GM12878 (cell line): Measurements from ENCODE around the gene PRKG1. TPM values are rescaled to one million over a fixed set of nuclear protein-coding genes. Genes with fewer than 3 reads are reported as not detected.

Experiments used
- ATAC-seq: fragments of 200-7000 bp; cut with Tn5 transposase; 3 replicates; pipeline ENCODE4 v1.9.1; 2020; ENCODE audit warnings: mild to moderate bottlenecking, moderate library complexity
- BruUV-seq: library from RNA; stranded (reverse); fragments of 400-500 nt; replicated peaks from 2 replicates; lab custom pipeline; 2021; lab: Mats Ljungman, UMichigan
- CTCF ChIA-PET: fragments of 300-600 bp; sonication (Branson Sonifier 250); formaldehyde crosslinking; extraction: SDS; loops from one replicate; lab custom pipeline; 2021; ENCODE audit warnings: inconsistent platforms; lab: Yijun Ruan, JAX
- POLR2A ChIA-PET: fragments of 350-600 bp; formaldehyde crosslinking; extraction: SDS; loops from one replicate; lab custom pipeline; 2021; ENCODE audit warnings: inconsistent platforms; lab: Charles Lee
- RAD21 ChIA-PET: fragments of 300-600 bp; sonication (Branson Sonifier 250); formaldehyde crosslinking; loops from one replicate; lab custom pipeline; 2023; ENCODE audit warnings: antibody characterized with exemption; ENCODE audit not compliant: unreplicated experiment; lab: Charles Lee
- SMC1A ChIA-PET: fragments of 300-600 bp; sonication (Branson Sonifier 250); formaldehyde crosslinking; loops from one replicate; lab custom pipeline; 2023; ENCODE audit not compliant: unreplicated experiment, uncharacterized antibody; lab: Charles Lee
- DNase-seq: peaks from one replicate; pipeline ENCODE4 v3.0.0-alpha.2; 2011; ENCODE audit warnings: low read depth, low spot score
- FAIRE-seq: peaks from 3 replicates; lab custom pipeline; 2011; peaks lifted over from hg19 to GRCh38; lab: Jason Lieb, UNC
- H2AFZ ChIP-seq: 2 replicates; pipeline ENCODE4 v1.6.0; 2011; ENCODE audit warnings: low read depth, low read length, control low read depth; ENCODE audit not compliant: control insufficient read depth
- H3K27ac ChIP-seq: 2 replicates; pipeline ENCODE4 v1.5.1; 2011; ENCODE audit warnings: control low read depth; ENCODE audit not compliant: control insufficient read depth, insufficient read depth
- H3K27me3 ChIP-seq, 2 experiments: replicated peaks in 1 of 2; 2 replicates each; pipeline versions ENCODE4 v1.6.0 to v1.6.1; 2011; ENCODE audit warnings: low read length in 1 of 2; ENCODE audit not compliant: control insufficient read depth in 2 of 2, insufficient read depth in 2 of 2
- H3K36me3 ChIP-seq, 2 experiments: 2 replicates each; pipeline ENCODE4 v1.5.1; 2011; ENCODE audit warnings: low read length in 1 of 2; ENCODE audit not compliant: control insufficient read depth in 2 of 2, insufficient read depth in 2 of 2
- H3K4me1 ChIP-seq: 2 replicates; pipeline ENCODE4 v1.6.1; 2011; ENCODE audit warnings: mild to moderate bottlenecking, low read length, moderate library complexity, mixed read lengths; ENCODE audit not compliant: control insufficient read depth, insufficient read depth
- H3K4me2 ChIP-seq: 2 replicates; pipeline ENCODE4 v1.6.0; 2011; ENCODE audit warnings: control low read depth; ENCODE audit not compliant: control insufficient read depth, insufficient read depth
- H3K4me3 ChIP-seq: fragments of 200-600 bp; sonication (generic); 2 replicates; pipeline ENCODE4 v1.5.1; 2016
- H3K79me2 ChIP-seq: 2 replicates; pipeline ENCODE4 v1.6.0; 2011; ENCODE audit warnings: low read length; ENCODE audit not compliant: control insufficient read depth, insufficient read depth
- H3K9ac ChIP-seq: 2 replicates; pipeline ENCODE4 v1.8.0; 2011; ENCODE audit warnings: low read length, control low read depth, mixed read lengths; ENCODE audit not compliant: control insufficient read depth, insufficient read depth
- H3K9me3 ChIP-seq: replicated peaks from 3 replicates; pipeline ENCODE4 v1.5.1; 2011; ENCODE audit warnings: mild to moderate bottlenecking, low read length; ENCODE audit not compliant: control insufficient read depth, insufficient read depth
- H4K20me1 ChIP-seq: 2 replicates; pipeline ENCODE4 v1.6.0; 2011; ENCODE audit not compliant: control insufficient read depth, insufficient read depth
- BMI1 ChIP-seq: fragments of 450-650 bp; IDR thresholded peaks from 2 replicates; pipeline ENCODE4 v1.6.1; 2016; ENCODE audit warnings: mild to moderate bottlenecking, moderate library complexity, borderline replicate concordance
- CBFB ChIP-seq: IDR thresholded peaks from 2 replicates; pipeline ENCODE4 v1.6.1; 2016; ENCODE audit warnings: antibody characterized with exemption, low read depth
- DPF2 ChIP-seq: fragments of 450-650 bp; IDR thresholded peaks from 2 replicates; pipeline ENCODE4 v1.6.1; 2017; ENCODE audit warnings: mild to moderate bottlenecking
- HDAC2 ChIP-seq: fragments of 200-600 bp; sonication (generic); IDR thresholded peaks from 2 replicates; pipeline ENCODE4 v1.6.1; 2017
- JUND ChIP-seq: IDR thresholded peaks from 2 replicates; pipeline ENCODE4 v1.6.1; 2012; ENCODE audit warnings: low read depth, mild to moderate bottlenecking, low read length, improper control_type of control experiment, moderate library complexity
- MAX ChIP-seq: IDR thresholded peaks from 2 replicates; pipeline ENCODE4 v1.6.1; 2012; ENCODE audit warnings: low read depth, low read length, improper control_type of control experiment
- MLLT1 ChIP-seq: fragments of 450-650 bp; IDR thresholded peaks from 2 replicates; pipeline ENCODE4 v1.6.1; 2016; ENCODE audit warnings: mild to moderate bottlenecking
- NBN ChIP-seq: fragments of 450-650 bp; IDR thresholded peaks from 2 replicates; pipeline ENCODE4 v1.6.1; 2016
- NRF1 ChIP-seq: conservative IDR thresholded peaks from 2 replicates; pipeline ENCODE4 v1.6.1; 2011; ENCODE audit warnings: mild to moderate bottlenecking, low read depth, low read length, improper control_type of control experiment
- POLR2AphosphoS5 ChIP-seq: IDR thresholded peaks from 2 replicates; pipeline ENCODE4 v1.6.1; 2011; ENCODE audit warnings: mild to moderate bottlenecking, low read length, inconsistent platforms
- SIX5 ChIP-seq: IDR thresholded peaks from 2 replicates; pipeline ENCODE4 v1.6.1; 2011; ENCODE audit warnings: mild to moderate bottlenecking, low read depth, low read length, moderate library complexity; ENCODE audit not compliant: severe bottlenecking
- SMAD1 ChIP-seq: fragments of 450-650 bp; IDR thresholded peaks from 2 replicates; pipeline ENCODE4 v1.6.1; 2018; ENCODE audit warnings: mild to moderate bottlenecking, low read depth; ENCODE audit not compliant: partially characterized antibody
- SMARCA5 ChIP-seq: fragments of 450-650 bp; IDR thresholded peaks from 2 replicates; pipeline ENCODE4 v1.6.1; 2017; ENCODE audit warnings: mild to moderate bottlenecking
- SMC3 ChIP-seq: IDR thresholded peaks from 2 replicates; pipeline ENCODE4 v1.6.1; 2011; ENCODE audit warnings: low read length, improper control_type of control experiment, borderline replicate concordance
- SREBF2 ChIP-seq: IDR thresholded peaks from 2 replicates; pipeline ENCODE4 v1.6.1; 2012; ENCODE audit warnings: mild to moderate bottlenecking, low read length
- SRF ChIP-seq, 2 experiments: IDR thresholded peaks; 2 replicates each; pipeline ENCODE4 v1.6.1; 2011; ENCODE audit warnings: low read depth in 2 of 2, low read length in 2 of 2, mild to moderate bottlenecking in 1 of 2, moderate library complexity in 1 of 2
- TARDBP ChIP-seq: IDR thresholded peaks from 2 replicates; pipeline ENCODE4 v1.6.1; 2016; ENCODE audit warnings: borderline replicate concordance
- ZNF207 ChIP-seq: fragments of 450-650 bp; IDR thresholded peaks from 2 replicates; pipeline ENCODE4 v1.6.1; 2014; ENCODE audit warnings: antibody characterized with exemption, mild to moderate bottlenecking, borderline replicate concordance
- WGBS: methylation state at CpG from one replicate; pipeline ENCODE4 v1.1.6; 2016; ENCODE audit warnings: low lambda C conversion rate; ENCODE audit not compliant: insufficient replicate concordance, insufficient coverage; ENCODE audit errors: missing lambda C conversion rate; 5-methylcytosine and 5-hydroxymethylcytosine counted together
- in situ Hi-C: fragments of 300-500 bp; cut with MboI; formaldehyde crosslinking; loops from 9 replicates; pipeline ENCODE4 v1.14.3; 2018; ENCODE audit warnings: mixed read lengths
- intact Hi-C: fragments of 100-400 bp; cut with micrococcal nuclease; formaldehyde crosslinking; loops from one replicate; pipeline ENCODE4 v1.14.2; 2022; ENCODE audit not compliant: unreplicated experiment
- polyA plus RNA-seq, 11 experiments: library from polyadenylated mRNA; depleted of rRNA in 4 of 11; unstranded in 6 of 11; stranded (reverse) in 5 of 11; fragments of >200 nt; fragmentation: Nextera tagmentation in 4 of 11; fragmentation: Illumina TruSeq in 1 of 11; extraction: Ambion mirVana in 4 of 11; extraction: Trizol in 1 of 11; gene quantifications; 1 replicate in 1 of 11; 2 replicates in 10 of 11; pipeline versions ENCODE4 v1.2.1 to v1.2.3, GENCODE V29; 2011 to 2016; ENCODE audit warnings: inconsistent platforms in 2 of 11, missing spikeins in 2 of 11, low read depth in 1 of 11
- total RNA-seq, 4 experiments: library from RNA; depleted of rRNA in 3 of 4; stranded (reverse); fragments of >200 nt in 3 of 4; fragmentation: Illumina TruSeq in 1 of 4; extraction: Trizol in 1 of 4; gene quantifications; 2 replicates each; pipeline versions ENCODE4 v1.2.1 to v1.2.3, GENCODE V29; 2013 to 2021
- TF ChIP-seq, protein P1 (sequence below): fragments of 450-650 bp; IDR thresholded peaks from 2 replicates; pipeline ENCODE4 v1.6.1; 2016; ENCODE audit warnings: mild to moderate bottlenecking
- TF ChIP-seq, protein P2 (sequence below): IDR thresholded peaks from 2 replicates; pipeline ENCODE4 v1.6.1; 2011; ENCODE audit warnings: borderline replicate concordance, low read depth, mild to moderate bottlenecking, moderate library complexity, low read length; ENCODE audit not compliant: insufficient read depth, poor library complexity, severe bottlenecking

The PRKG1 gene
- total and polyA plus RNA-seq, 10 of the 15 experiments (the other 5 are each of a cell fraction or from before 2014, with no cell fraction given): 0.04 to 0.05 TPM; not detected in 8

DNA sequence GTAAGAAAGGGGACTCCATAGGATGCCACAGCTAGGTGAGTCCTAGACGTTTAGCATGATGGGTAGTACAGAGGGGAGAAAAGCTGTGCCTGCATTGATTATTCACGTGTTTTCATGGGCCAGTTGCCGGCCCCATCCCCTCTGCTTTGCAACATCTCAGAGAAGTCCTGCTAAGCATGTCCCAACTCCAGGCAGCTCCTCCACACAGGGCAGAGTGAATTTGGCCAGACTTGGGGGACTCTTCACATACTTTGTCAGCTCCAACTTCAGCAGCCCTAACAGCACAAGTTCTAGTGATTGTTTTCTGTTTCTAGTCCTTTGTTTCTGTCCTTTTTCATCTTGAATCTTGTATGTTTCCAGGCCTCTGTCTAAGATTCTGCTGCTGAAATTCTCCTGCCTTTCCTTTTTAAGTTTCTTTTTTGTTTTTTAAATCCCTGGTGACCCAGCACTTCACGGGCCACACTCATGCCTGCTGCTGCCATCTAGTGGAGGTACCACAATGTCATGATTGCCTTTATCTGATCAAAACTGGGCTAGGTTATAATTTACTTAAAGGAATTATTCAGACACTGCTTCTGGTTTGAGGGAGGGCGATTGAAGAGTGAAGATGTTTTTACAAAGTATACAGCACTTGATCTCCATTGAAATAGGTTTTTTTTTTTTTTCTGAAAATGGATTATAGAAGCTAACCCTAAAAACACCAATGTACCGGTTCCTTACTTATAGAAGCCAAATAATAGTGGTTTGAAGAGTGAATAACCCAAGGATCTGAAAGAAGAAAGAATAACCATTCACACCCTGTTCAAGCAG lies 348.2 kb downstream of the PRKG1 start (continued):
- TF ChIP-seq JUND: no peak
- TF ChIP-seq SMC3: peak; percentile 58; the same call in 1 of the 2 replicates
- TF ChIP-seq MAX: no peak
- no peak for TF ChIP-seq NBN

DNA sequence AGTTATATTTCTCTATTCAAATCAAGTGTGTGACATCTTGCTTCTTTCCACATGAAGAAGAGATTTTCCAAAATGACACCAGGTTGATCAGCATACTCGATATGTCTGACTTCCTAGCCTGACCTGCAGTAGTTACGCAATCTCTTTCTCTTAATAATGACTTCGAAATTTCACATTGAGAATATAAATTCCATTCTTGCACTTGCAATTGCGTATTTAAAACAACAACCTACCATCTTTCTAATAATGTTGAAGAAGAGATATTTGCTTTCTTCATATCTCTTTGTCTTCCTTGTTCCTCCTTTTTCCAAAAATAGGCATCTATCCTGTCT lies 348.8 kb downstream of the PRKG1 start:
- no peaks in the 10 kb centered on the region for H3K36me3 ChIP-seq
- H4K20me1 ChIP-seq: no peaks in the 10 kb centered on the region
- CTCF ChIA-PET: interaction anchor here (0.6 to 3.1 kb wide), 4 partner anchors 9 to 655 kb away, joined by 3 to 22 read pairs (median 6); no protein-coding TSS in a partner anchor
- in situ Hi-C loops (no loop called here), intact Hi-C loops (loop anchor here (5.0 kb wide), 2 partner anchors 361 to 421 kb away; no protein-coding TSS in a partner anchor)
- DNase-seq (no peak), ATAC-seq (no peak), FAIRE-seq (no peak)
- 13% methylated on average over 4 of the region's 4 CpGs for WGBS
- H3K79me2 ChIP-seq: no peaks in the 10 kb centered on the region
- SMC1A ChIA-PET: no interaction called here
- H3K27ac ChIP-seq: no peak overlapping the region
- no peak overlapping the region for H3K4me3 ChIP-seq
- H3K4me2 ChIP-seq: no peak overlapping the region
- no peak overlapping the region for H2AFZ ChIP-seq
- TF ChIP-seq SMAD1: no peak
- no peak for TF ChIP-seq DPF2
- TF ChIP-seq SMARCA5: no peak
- TF ChIP-seq ZNF207: no peak
- no peak for TF ChIP-seq SREBF2
- TF ChIP-seq TARDBP: no peak
- no peak for TF ChIP-seq POLR2AphosphoS5
- no peak for TF ChIP-seq BMI1
- TF ChIP-seq HDAC2: no peak
- TF ChIP-seq MLLT1: no peak
- TF ChIP-seq, protein P1, sequence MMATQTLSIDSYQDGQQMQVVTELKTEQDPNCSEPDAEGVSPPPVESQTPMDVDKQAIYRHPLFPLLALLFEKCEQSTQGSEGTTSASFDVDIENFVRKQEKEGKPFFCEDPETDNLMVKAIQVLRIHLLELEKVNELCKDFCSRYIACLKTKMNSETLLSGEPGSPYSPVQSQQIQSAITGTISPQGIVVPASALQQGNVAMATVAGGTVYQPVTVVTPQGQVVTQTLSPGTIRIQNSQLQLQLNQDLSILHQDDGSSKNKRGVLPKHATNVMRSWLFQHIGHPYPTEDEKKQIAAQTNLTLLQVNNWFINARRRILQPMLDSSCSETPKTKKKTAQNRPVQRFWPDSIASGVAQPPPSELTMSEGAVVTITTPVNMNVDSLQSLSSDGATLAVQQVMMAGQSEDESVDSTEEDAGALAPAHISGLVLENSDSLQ: no peak
- no peak for TF ChIP-seq MAX
- TF ChIP-seq NRF1: no peak
- TF ChIP-seq SRF (IDR thresholded peaks at IDR 0.05; ENCODE audit: low read depth in 2 of 2, low read length in 2 of 2): no peak
- TF ChIP-seq CBFB: no peak
- TF ChIP-seq, protein P2, sequence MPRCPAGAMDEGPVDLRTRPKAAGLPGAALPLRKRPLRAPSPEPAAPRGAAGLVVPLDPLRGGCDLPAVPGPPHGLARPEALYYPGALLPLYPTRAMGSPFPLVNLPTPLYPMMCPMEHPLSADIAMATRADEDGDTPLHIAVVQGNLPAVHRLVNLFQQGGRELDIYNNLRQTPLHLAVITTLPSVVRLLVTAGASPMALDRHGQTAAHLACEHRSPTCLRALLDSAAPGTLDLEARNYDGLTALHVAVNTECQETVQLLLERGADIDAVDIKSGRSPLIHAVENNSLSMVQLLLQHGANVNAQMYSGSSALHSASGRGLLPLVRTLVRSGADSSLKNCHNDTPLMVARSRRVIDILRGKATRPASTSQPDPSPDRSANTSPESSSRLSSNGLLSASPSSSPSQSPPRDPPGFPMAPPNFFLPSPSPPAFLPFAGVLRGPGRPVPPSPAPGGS: no peak
- TF ChIP-seq SIX5: no peak
- TF ChIP-seq, all 136 proteins: peak for 0
- ChIA-PET RAD21 (no interaction called here), POLR2A (no interaction called here)
- H3K4me1 ChIP-seq: no peaks in the 10 kb centered on the region
- H3K27me3 ChIP-seq: no peaks in the 10 kb centered on the region
- no peaks in the 10 kb centered on the region for H3K9me3 ChIP-seq
- H3K9ac ChIP-seq: no peak overlapping the region
- BruUV-seq: no TSS peak
